G401 (cell line): ENCODE data around the gene LDHAL6A. TPM values are rescaled to one million over a fixed set of nuclear protein-coding genes. Genes with fewer than 3 reads are reported as not detected.

Experiments
- DNase-seq: peaks from one replicate; pipeline ENCODE4 v3.0.0-alpha.2; 2015; ENCODE audit warnings: low spot score
- in situ Hi-C: cut with HindIII; loops from 2 replicates; pipeline ENCODE4 v1.10.0; 2016; ENCODE audit warnings: low sequenced_read_pairs, mixed read lengths
- total RNA-seq: library from RNA; depleted of rRNA; stranded (reverse); fragments of >200 nt; shearing (Covaris generic); gene quantifications from 2 replicates; pipeline ENCODE4 v1.2.3, GENCODE V29; 2014

Gene LDHAL6A
- total RNA-seq, 1 experiment from 2014 or later = not detected

GRCh38 chr11:18485913-18486528 lies 30.4 kb downstream of the LDHAL6A start:
- in situ Hi-C loops = no loop called here

GRCh38 chr11:18490319-18490718 lies 34.7 kb downstream of the LDHAL6A start:
- in situ Hi-C loops = no loop called here
- no peak for DNase-seq

More at GRCh38 chr11:18485913-18486528, 30.4 kb downstream of the LDHAL6A start:
- no peak for DNase-seq

- peak; percentile 36 for DNase-seq
- in situ Hi-C loops = no loop called here
Observed at GRCh38 chr11:18490736-18491485, 35.3 kb downstream of the LDHAL6A start.

DNA sequence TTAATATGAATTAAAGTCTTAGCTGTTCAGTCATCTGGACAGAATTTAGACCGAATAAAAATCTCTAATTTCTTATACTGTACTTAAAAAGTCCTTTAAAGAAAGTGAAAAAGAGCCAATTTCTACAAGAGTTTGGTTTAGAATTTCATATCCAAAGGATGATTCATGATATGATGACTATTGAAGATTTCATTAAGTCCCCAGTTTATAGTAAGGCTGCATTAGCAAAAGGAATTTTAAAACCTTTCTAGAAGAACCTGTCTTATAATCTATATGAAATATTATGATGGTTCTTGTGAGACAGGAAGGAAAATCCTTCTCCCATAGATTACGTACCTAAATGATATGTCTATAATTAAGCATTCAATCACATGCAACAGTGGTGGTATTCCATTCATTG lies 36.3 kb downstream of the LDHAL6A start:
- DNase-seq = no peak
- in situ Hi-C loops = no loop called here

DNA sequence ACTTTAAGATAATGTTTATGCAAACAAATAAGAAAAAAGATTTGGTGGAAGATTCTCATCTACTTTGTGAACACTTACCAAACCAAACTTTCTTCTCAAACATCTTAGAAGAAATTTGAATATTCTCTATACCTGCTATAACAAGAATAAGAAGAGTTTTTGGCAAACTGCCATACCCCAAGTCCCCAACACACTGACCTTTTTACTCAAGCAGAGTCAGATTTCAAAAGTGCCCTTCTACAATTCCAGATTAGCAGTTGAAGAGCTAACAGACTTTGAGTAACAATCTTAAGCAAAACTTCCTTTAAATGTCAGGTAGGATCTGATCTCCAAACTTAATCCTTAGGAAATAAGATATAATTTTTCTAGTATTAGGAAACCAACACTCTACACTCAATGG lies 37.2 kb downstream of the LDHAL6A start:
- no peak for DNase-seq
- in situ Hi-C loops = no loop called here

GRCh38 chr11:18493310-18493709 lies 37.7 kb downstream of the LDHAL6A start:
- DNase-seq = no peak
- in situ Hi-C loops = no loop called here

GRCh38 chr11:18495271-18495670 lies 39.6 kb downstream of the LDHAL6A start:
- in situ Hi-C loops = no loop called here
- no peak for DNase-seq

- in situ Hi-C loops = no loop called here
- DNase-seq = no peak
Observed at GRCh38 chr11:18495703-18496102, 40.0 kb downstream of the LDHAL6A start.

GRCh38 chr11:18498039-18498438 lies 42.4 kb downstream of the LDHAL6A start:
- in situ Hi-C loops = no loop called here
- no peak for DNase-seq

DNA sequence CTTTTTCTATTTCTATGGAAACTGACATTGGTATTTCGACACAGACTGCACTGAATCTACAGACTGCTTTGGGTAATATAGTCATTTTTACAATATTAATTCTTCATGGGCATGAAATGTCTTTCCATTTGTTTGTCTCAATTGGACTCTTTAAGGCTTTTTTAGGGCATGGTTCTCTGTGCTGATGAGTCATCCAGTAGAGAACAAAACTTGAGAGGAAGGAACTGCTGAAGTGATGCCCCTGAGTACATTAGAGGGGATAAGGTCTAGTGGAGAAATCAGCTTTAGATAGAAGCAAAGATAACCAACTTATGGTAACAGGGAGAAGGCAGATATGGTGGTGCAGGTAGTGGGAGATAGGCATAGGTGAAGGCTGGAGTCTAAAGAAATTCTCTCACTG lies 46.0 kb downstream of the LDHAL6A start:
- in situ Hi-C loops = no loop called here
- DNase-seq = no peak

- in situ Hi-C loops = no loop called here
- DNase-seq = no peak
Observed at GRCh38 chr11:18502352-18502751, 46.7 kb downstream of the LDHAL6A start.

DNA sequence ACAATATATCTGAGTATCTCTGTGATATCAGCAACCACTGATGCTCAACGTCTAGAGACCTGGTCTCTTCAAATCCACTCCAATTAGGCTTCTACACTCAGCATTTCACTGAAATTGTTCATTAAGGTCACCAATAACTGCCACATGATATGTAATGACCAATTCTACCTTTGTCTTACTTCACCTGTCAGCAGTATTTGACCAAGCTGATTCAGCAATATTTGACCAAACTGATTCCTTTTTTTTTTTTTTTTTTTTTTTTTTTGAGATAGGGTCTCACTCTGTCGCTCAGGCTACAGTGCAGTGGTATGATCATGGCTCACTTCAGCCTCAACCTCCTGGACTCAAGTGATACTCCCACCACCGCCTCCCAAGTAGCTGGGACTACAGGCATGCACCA lies 65.5 kb downstream of the LDHAL6A start:
- in situ Hi-C loops = no loop called here
- DNase-seq = no peak

DNA sequence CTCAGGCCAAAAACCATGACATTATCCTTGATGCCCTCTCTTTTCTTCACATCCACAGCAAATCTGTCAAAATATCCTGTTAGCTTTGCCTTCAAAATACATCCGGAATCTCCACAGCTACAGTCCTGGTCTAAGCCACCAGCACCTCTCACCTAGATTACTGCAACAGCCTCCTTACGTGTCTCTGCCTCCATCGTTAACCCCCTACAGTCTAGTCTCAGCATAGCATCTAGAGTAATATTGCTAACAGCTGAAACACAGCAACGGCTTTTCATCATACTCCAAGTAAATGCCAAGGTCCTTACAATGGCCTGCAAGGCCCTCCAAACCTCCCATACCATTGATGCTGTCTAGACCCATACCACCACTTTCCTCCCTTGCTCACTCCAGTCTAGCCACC lies 66.7 kb downstream of the LDHAL6A start:
- no peak for DNase-seq
- in situ Hi-C loops = no loop called here

- DNase-seq = no peak
- in situ Hi-C loops = no loop called here
Observed at GRCh38 chr11:18523084-18523483, 67.4 kb downstream of the LDHAL6A start.

DNA sequence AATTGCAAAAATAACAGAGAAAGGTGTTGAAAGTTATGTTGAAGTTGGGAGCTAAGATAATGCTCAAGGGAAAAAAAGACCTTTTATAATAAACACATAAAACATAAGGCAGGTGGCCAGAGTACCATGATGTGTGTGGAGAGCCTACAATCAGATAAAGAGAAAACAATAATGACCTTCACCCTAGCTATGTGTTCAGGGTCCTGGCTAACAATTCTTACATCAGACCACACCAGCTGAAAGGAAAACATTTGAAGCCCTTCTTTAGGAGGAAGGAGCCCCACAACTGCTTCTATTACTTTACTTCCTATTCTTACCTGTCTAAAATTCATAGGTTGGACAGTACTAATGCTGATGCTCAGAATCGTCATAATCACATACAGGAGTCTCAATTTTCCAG lies 68.6 kb downstream of the LDHAL6A start:
- in situ Hi-C loops = no loop called here

DNA sequence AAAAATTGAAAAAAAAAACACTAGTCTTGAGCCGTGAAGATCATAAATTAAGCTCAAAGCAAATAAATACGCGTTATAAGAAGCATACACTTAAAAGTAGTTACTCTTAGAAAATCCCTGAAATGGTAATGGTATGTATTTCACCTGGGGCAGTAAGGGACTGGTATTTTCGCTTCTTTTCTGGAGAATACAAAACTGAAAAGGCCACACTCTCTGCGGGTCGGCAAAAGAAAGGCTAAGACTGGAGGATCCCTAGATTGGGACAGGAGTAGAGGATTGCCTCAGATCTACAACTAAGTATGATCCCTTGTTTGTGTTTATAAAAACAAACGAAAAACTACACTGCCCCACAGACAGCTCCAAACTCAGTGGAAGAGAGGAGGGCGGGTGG lies 70.5 kb downstream of the LDHAL6A start:
- in situ Hi-C loops = no loop called here
- no peak for DNase-seq

More for the DNA sequence above, 68.6 kb downstream of the LDHAL6A start:
- no peak for DNase-seq

GRCh38 chr11:18526521-18527296 lies 71.1 kb downstream of the LDHAL6A start, which contains the start of gene TSG101:
TSS of gene TSG101 (minus strand) at chr11:18526942. CDS start at chr11:18526816, 126 bp downstream.
- DNase-seq = peak; percentile 93

GRCh38 chr11:18527512-18527911 lies 71.9 kb downstream of the LDHAL6A start:
- DNase-seq = no peak
- in situ Hi-C loops = no loop called here

More at GRCh38 chr11:18526521-18527296, 71.1 kb downstream of the LDHAL6A start, which contains the start of gene TSG101:
- in situ Hi-C loops = no loop called here
